OCI-LY7 (cell line): Measurements from ENCODE around the gene TMPRSS7.

ENCODE experiments used
- CTCF ChIP-seq: fragments of 200-600 bp; sonication (generic); conservative IDR thresholded peaks from 2 replicates; pipeline ENCODE4 v1.5.1; 2014; ENCODE audit warnings: mild to moderate bottlenecking, antibody characterized with exemption, low read length, moderate library complexity, mixed read lengths
- EZH2phosphoT487 ChIP-seq: fragments of 200-600 bp; sonication (generic); IDR thresholded peaks from 2 replicates; pipeline ENCODE4 v1.6.1; 2018; ENCODE audit warnings: low read depth, borderline replicate concordance, mild to moderate bottlenecking, mixed run types, antibody characterized with exemption, low read length, moderate library complexity, mixed read lengths

DNA sequence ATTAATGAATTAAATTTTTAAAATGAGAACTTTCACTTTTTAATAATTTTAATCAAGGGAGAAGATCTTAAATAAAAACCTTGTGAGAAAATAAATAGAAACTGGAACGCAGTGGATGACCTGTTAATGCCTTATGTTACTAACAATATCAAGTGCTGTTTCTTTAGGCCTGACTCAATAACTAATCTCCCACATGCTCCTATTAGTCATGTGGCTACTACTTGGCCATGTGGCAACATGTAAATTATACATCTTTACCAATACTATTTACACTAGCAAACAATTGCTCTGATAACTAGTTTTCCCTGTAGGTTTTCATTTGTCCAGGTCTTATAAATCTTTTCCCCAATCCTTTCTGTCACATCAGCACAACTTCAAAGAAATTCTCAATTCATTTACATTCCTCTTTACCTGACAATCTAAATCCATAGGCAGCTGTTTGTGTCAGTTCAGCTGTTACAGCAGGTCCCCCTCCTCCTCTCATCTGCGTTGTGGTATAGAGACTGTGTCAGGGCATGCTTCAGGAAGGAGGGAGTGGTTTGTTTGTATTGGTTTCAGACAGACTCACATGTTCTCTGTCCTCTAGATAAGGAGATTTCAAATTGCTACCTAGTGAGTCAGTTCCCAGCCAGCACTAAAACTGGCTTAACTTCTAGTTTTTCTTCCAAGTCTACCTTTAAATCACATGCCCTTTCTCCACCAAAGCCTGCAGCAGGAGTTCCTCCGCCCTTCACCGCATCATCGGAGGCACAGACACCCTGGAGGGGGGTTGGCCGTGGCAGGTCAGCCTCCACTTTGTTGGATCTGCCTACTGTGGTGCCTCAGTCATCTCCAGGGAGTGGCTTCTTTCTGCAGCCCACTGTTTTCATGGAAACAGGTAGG lies 40.3 kb downstream of the TMPRSS7 start:
- TF ChIP-seq CTCF: no peak
- TF ChIP-seq EZH2phosphoT487: no peak
